ENCODE results near the gene TP53I13.
A peak's percentile ranks its signal among the peaks of the same experiment; 100 is the strongest.
"Not testable (repeated sequence)": the region's sequence is repeated elsewhere in the genome, so short reads cannot be mapped to it uniquely, and the experiment has no call there.

TP53I13 gene

GRCh38 chr17:29568331-29569244 is at the start of gene TP53I13:
TP53I13 (plus strand) TSS chr17:29568701; CDS start chr17:29568759, 58 bp downstream.
- peak; percentile 79 for DNase-seq (ENCODE audit: low read depth)

- no peak for DNase-seq (ENCODE audit: low read depth)
Observed at GRCh38 chr17:29524692-29525091, 43.8 kb upstream of the TP53I13 start.

GRCh38 chr17:29526322-29526721 is 42.2 kb upstream of the TP53I13 start:
- no peak for DNase-seq (ENCODE audit: low read depth)

- no peak for DNase-seq (ENCODE audit: low read depth)
Observed at GRCh38 chr17:29533976-29534375, 34.5 kb upstream of the TP53I13 start.

- no peak for DNase-seq (ENCODE audit: low read depth)
Observed at GRCh38 chr17:29544066-29544465, 24.4 kb upstream of the TP53I13 start.

GRCh38 chr17:29546085-29546484 is 22.4 kb upstream of the TP53I13 start:
- DNase-seq (ENCODE audit: low read depth) = no peak

GRCh38 chr17:29546830-29547229 is 21.7 kb upstream of the TP53I13 start:
- DNase-seq (ENCODE audit: low read depth) = no peak

- DNase-seq (ENCODE audit: low read depth) = peak; percentile 53
Observed at GRCh38 chr17:29549177-29549923, 19.2 kb upstream of the TP53I13 start.

GRCh38 chr17:29555840-29556239 is 12.7 kb upstream of the TP53I13 start:
- DNase-seq (ENCODE audit: low read depth) = no peak

GRCh38 chr17:29557085-29557738 is 11.3 kb upstream of the TP53I13 start:
- peak; percentile 47 for DNase-seq (ENCODE audit: low read depth)

GRCh38 chr17:29557739-29558116 is 10.8 kb upstream of the TP53I13 start:
- no peak for DNase-seq (ENCODE audit: low read depth)

GRCh38 chr17:29558139-29558538 is 10.4 kb upstream of the TP53I13 start:
- not testable (repeated sequence) for DNase-seq (ENCODE audit: low read depth)

- DNase-seq (ENCODE audit: low read depth) = no peak
Observed at GRCh38 chr17:29559640-29560039, 8.9 kb upstream of the TP53I13 start.

- no peak for DNase-seq (ENCODE audit: low read depth)
Observed at GRCh38 chr17:29560316-29560715, 8.2 kb upstream of the TP53I13 start.

- DNase-seq (ENCODE audit: low read depth) = no peak
Observed at GRCh38 chr17:29561554-29562517, 6.7 kb upstream of the TP53I13 start.

- no peak for DNase-seq (ENCODE audit: low read depth)
Observed at GRCh38 chr17:29562615-29563014, 5.9 kb upstream of the TP53I13 start.

GRCh38 chr17:29563816-29564215 is 4.7 kb upstream of the TP53I13 start:
- no peak for DNase-seq (ENCODE audit: low read depth)

GRCh38 chr17:29565643-29566472 is 2.6 kb upstream of the TP53I13 start:
- no peak for DNase-seq (ENCODE audit: low read depth)

- peak; percentile 75 for DNase-seq (ENCODE audit: low read depth)
Observed at GRCh38 chr17:29566473-29567303, 1.8 kb upstream of the TP53I13 start, which contains the start of gene ABHD15. ABHD15 (minus strand) TSS chr17:29567037; CDS start chr17:29566966, 71 bp downstream.

- no peak for DNase-seq (ENCODE audit: low read depth)
Observed at GRCh38 chr17:29567304-29567553, 1.3 kb upstream of the TP53I13 start.
